Fibroblast of lung (primary cell): ENCODE results near the gene STARD4. TPM values are rescaled to one million over a fixed set of nuclear protein-coding genes. Genes with fewer than 3 reads are reported as not detected.

ENCODE experiments used
- DNase-seq, 2 donors: peaks; one replicate each; pipeline versions ENCODE4 v3.0.0 to v3.0.0-alpha.2; 2010; ENCODE audit warnings: low read depth in 2 of 2
- H2AFZ ChIP-seq: 2 replicates; pipeline ENCODE4 v1.5.1; 2012; ENCODE audit warnings: low read length, control low read depth, inconsistent platforms
- H3K27ac ChIP-seq: 2 replicates; pipeline ENCODE4 v1.5.1; 2011; ENCODE audit warnings: low read length, control low read depth; ENCODE audit not compliant: insufficient read depth
- H3K27me3 ChIP-seq: 2 replicates; pipeline ENCODE4 v1.5.1; 2011; ENCODE audit warnings: mild to moderate bottlenecking, low read length; ENCODE audit not compliant: control insufficient read depth, insufficient read depth
- H3K36me3 ChIP-seq: 2 replicates; pipeline ENCODE4 v1.5.1; 2011; ENCODE audit warnings: low read length; ENCODE audit not compliant: control insufficient read depth, insufficient read depth
- H3K4me1 ChIP-seq: 2 replicates; pipeline ENCODE4 v1.5.1; 2011; ENCODE audit warnings: low read length; ENCODE audit not compliant: control insufficient read depth, insufficient read depth; ENCODE audit errors: extremely low read depth
- H3K4me2 ChIP-seq: 2 replicates; pipeline ENCODE4 v1.5.1; 2011; ENCODE audit warnings: low read length, control low read depth; ENCODE audit not compliant: insufficient read depth; ENCODE audit errors: extremely low read depth
- H3K4me3 ChIP-seq, 4 experiments: fragments of 200-600 bp in 1 of 4; sonication (generic) in 1 of 4; replicated peaks in 1 of 4; 2 replicates each; pipeline ENCODE4 v1.5.1; 2011 to 2016; ENCODE audit warnings: low read length in 4 of 4, low read depth in 3 of 4, mild to moderate bottlenecking in 3 of 4, control low read depth in 2 of 4, inconsistent platforms in 1 of 4, mixed read lengths in 1 of 4; ENCODE audit not compliant: insufficient read depth in 1 of 4; ENCODE audit errors: control extremely low read depth in 1 of 4
- H3K79me2 ChIP-seq: 2 replicates; pipeline ENCODE4 v1.5.1; 2012; ENCODE audit warnings: mild to moderate bottlenecking, low read length, inconsistent platforms; ENCODE audit not compliant: control insufficient read depth, insufficient read depth
- H3K9ac ChIP-seq: 2 replicates; pipeline ENCODE4 v1.5.1; 2011; ENCODE audit warnings: mild to moderate bottlenecking, low read length, control low read depth; ENCODE audit not compliant: insufficient read depth
- H3K9me3 ChIP-seq: 2 replicates; pipeline ENCODE4 v1.5.1; 2012; ENCODE audit warnings: low read depth, low read length; ENCODE audit not compliant: control insufficient read depth, insufficient read depth
- H4K20me1 ChIP-seq: 2 replicates; pipeline ENCODE4 v1.5.1; 2011; ENCODE audit warnings: low read length; ENCODE audit not compliant: control insufficient read depth, insufficient read depth; ENCODE audit errors: extremely low read depth
- EZH2 ChIP-seq: IDR thresholded peaks from 2 replicates; pipeline ENCODE4 v1.5.1; 2012; ENCODE audit warnings: low read length, control low read depth, mild to moderate bottlenecking; ENCODE audit errors: missing control alignments
- polyA plus RNA-seq, 2 donors: library from polyadenylated mRNA; depleted of rRNA in 1 of 2; stranded (reverse) in 1 of 2; unstranded in 1 of 2; fragments of >200 nt; gene quantifications; 2 replicates each; pipeline ENCODE4 v1.2.1, GENCODE V29; 2011 to 2012; ENCODE audit warnings: missing spikeins in 1 of 2
- total RNA-seq: library from RNA; depleted of rRNA; stranded (reverse); fragments of >200 nt; gene quantifications from 2 replicates; pipeline ENCODE4 v1.2.1, GENCODE V29; 2014
- TF ChIP-seq, protein P1 (sequence below), 2 donors: IDR thresholded peaks in 1 of 2; conservative IDR thresholded peaks in 1 of 2; 1 replicate in 1 of 2; 2 replicates in 1 of 2; pipeline ENCODE4 v1.5.1; 2011 to 2012; ENCODE audit warnings: low read length in 2 of 2, control low read depth in 1 of 2, inconsistent platforms in 1 of 2, low read depth in 1 of 2, mild to moderate bottlenecking in 1 of 2

STARD4 gene
- total and polyA plus RNA-seq, 2 donors (not counting 1 experiment from before 2014, with no cell fraction given), result 74.6 to 154 TPM

DNA sequence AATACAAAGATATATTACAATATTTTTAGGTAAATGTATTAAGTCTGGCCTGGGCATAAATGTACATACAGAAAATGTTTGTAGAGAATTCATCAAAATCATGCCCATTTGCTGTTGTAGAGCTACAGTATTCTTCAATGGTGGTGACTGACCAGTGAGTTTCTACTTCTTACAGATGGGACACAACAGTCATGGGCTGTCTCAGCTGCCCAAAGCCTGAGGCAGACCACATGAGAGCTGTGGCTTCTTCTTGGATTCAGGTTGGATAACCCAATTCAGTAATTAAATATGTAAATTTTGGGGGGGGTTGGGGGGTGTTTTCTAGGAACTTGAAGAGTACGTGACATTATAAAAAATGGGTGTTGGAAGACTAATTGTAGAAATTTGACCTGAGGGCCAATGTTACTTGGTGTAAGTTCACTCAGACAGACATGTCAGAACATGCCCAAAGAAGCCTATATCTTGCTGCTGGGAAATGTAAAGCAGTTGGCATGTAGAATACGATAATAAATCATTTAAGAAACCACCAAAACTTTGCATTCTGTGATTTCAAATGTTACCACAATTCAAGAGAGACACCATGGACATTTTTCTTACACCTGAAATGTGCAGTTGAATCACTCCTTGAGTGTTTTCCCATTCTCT, 17.9 kb downstream of the STARD4 start:
- Histone ChIP-seq H3K36me3 (no peaks in the 10 kb centered on the region), H4K20me1 (no peaks in the 10 kb centered on the region), H2AFZ (no peak overlapping the region), H3K4me3 (no peak overlapping the region), H3K27ac (no peak overlapping the region), H3K27me3 (no peaks in the 10 kb centered on the region), H3K4me2 (no peak overlapping the region), H3K79me2 (no peaks in the 10 kb centered on the region), H3K9me3 (no peaks in the 10 kb centered on the region), H3K9ac (no peak overlapping the region), H3K4me1 (no peaks in the 10 kb centered on the region)
- TF ChIP-seq EZH2, result no peak
- TF ChIP-seq, protein P1, sequence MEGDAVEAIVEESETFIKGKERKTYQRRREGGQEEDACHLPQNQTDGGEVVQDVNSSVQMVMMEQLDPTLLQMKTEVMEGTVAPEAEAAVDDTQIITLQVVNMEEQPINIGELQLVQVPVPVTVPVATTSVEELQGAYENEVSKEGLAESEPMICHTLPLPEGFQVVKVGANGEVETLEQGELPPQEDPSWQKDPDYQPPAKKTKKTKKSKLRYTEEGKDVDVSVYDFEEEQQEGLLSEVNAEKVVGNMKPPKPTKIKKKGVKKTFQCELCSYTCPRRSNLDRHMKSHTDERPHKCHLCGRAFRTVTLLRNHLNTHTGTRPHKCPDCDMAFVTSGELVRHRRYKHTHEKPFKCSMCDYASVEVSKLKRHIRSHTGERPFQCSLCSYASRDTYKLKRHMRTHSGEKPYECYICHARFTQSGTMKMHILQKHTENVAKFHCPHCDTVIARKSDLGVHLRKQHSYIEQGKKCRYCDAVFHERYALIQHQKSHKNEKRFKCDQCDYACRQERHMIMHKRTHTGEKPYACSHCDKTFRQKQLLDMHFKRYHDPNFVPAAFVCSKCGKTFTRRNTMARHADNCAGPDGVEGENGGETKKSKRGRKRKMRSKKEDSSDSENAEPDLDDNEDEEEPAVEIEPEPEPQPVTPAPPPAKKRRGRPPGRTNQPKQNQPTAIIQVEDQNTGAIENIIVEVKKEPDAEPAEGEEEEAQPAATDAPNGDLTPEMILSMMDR (conservative IDR thresholded peaks at IDR 0.05 in 1 of 2, IDR thresholded peaks at IDR 0.05 in 1 of 2; ENCODE audit: low read depth in 1 of 2, low read length in 2 of 2), result no peak
- peak in 1 of 2 donors; percentile 56 for DNase-seq

DNA sequence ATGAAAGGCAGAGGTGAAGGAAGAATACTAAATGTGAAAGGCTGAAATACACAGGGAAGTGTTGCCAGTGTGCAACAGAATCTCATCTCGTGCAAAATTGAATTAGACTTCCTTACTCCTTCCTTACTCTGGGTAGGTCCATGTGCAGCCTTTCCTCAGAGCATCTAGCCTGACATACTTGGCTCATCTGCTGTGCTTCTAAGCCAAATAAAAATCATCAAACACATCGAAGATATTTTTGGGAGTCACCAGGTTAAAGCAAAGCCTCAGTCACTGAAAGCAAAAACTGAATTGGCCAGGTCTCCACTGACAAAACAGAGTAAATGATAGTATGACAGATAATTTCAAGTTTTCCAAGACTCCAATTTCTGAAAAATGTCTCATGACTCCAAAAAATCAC, 19.3 kb downstream of the STARD4 start:
- no peaks in the 10 kb centered on the region for H4K20me1 ChIP-seq
- H2AFZ ChIP-seq, result no peak overlapping the region
- no peak overlapping the region for H3K4me3 ChIP-seq
- DNase-seq, result no peak
- H3K9ac ChIP-seq, result no peak overlapping the region
- H3K4me1 ChIP-seq, result no peaks in the 10 kb centered on the region
- H3K4me2 ChIP-seq, result no peak overlapping the region
- no peaks in the 10 kb centered on the region for H3K9me3 ChIP-seq
- H3K27me3 ChIP-seq, result no peaks in the 10 kb centered on the region
- H3K79me2 ChIP-seq, result no peaks in the 10 kb centered on the region
- no peak for TF ChIP-seq EZH2
- TF ChIP-seq, protein P1 (conservative IDR thresholded peaks at IDR 0.05 in 1 of 2, IDR thresholded peaks at IDR 0.05 in 1 of 2; ENCODE audit: low read depth in 1 of 2, low read length in 2 of 2), result no peak
- H3K36me3 ChIP-seq, result no peaks in the 10 kb centered on the region
- H3K27ac ChIP-seq, result no peak overlapping the region

GRCh38 chr5:111488353-111488752, 24.0 kb downstream of the STARD4 start:
- no peaks in the 10 kb centered on the region for H3K9me3 ChIP-seq
- no peaks in the 10 kb centered on the region for H3K4me1 ChIP-seq
- H3K36me3 ChIP-seq, result no peaks in the 10 kb centered on the region
- H3K4me3 ChIP-seq, result no peak overlapping the region
- H3K79me2 ChIP-seq, result no peaks in the 10 kb centered on the region
- H3K9ac ChIP-seq, result no peak overlapping the region
- no peaks in the 10 kb centered on the region for H4K20me1 ChIP-seq
- no peaks in the 10 kb centered on the region for H3K27me3 ChIP-seq
- DNase-seq, result peak in 1 of 2 donors; percentile 42
- H3K27ac ChIP-seq, result no peak overlapping the region
- H2AFZ ChIP-seq, result no peak overlapping the region
- TF ChIP-seq, protein P1 (conservative IDR thresholded peaks at IDR 0.05 in 1 of 2, IDR thresholded peaks at IDR 0.05 in 1 of 2; ENCODE audit: low read depth in 1 of 2, low read length in 2 of 2), result no peak
- TF ChIP-seq EZH2, result no peak
- H3K4me2 ChIP-seq, result no peak overlapping the region
